ENCODE results near the gene COPE. TPM values are rescaled to one million over a fixed set of nuclear protein-coding genes. Genes with fewer than 3 reads are reported as not detected.

COPE gene
- total and polyA plus RNA-seq, 2 of the 8 experiments (the other 6 are each of a cell fraction or from before 2014, with no cell fraction given): 178 to 356 TPM

GRCh38 chr19:18861235-18861634 lies 58.0 kb downstream of the COPE start:
- Histone ChIP-seq H3K4me2 (ENCODE audit: insufficient read depth in 1 of 2, low read depth in 2 of 2, low read length in 2 of 2) (no peak overlapping the region), H3K27me3 (replicated peaks in 1 of 4; ENCODE audit: control insufficient read depth in 3 of 4, extremely low read depth in 1 of 4, insufficient read depth in 3 of 4, low read length in 3 of 4) (no peaks in the 10 kb centered on the region), H3K79me1 (ENCODE audit: low read depth, low read length) (no peaks in the 10 kb centered on the region), H3K23me2 (ENCODE audit: low read depth, low read length) (no peaks in the 10 kb centered on the region), H3K14ac (ENCODE audit: insufficient read length) (no peak overlapping the region), H3K56ac (replicated peaks; ENCODE audit: insufficient read length, low read depth, low read length) (no peak overlapping the region), H3K9me3 (ENCODE audit: insufficient read depth in 2 of 2, low read depth in 1 of 2, low read length in 1 of 2) (no peaks in the 10 kb centered on the region), H3K4me1 (replicated peaks in 1 of 4; ENCODE audit: control insufficient read depth in 3 of 4, insufficient read depth in 4 of 4, low read length in 3 of 4) (peaks cover 0 to 2% (median under 1%) of the 10 kb centered on the region in 4 experiments; a peak in 2 of 7 replicates), H4K20me1 (replicated peaks in 1 of 2; ENCODE audit: control insufficient read depth in 1 of 2, insufficient read depth in 2 of 2, low read length in 2 of 2) (peaks cover 10 to 29% of the 10 kb centered on the region in 2 experiments), H2AFZ (ENCODE audit: low read length) (no peak overlapping the region), H3K36me3 (ENCODE audit: control insufficient read depth in 2 of 4, insufficient read depth in 4 of 4, low read length in 3 of 4) (peaks cover 42 to 82% (median 69%) of the 10 kb centered on the region in 4 experiments), H2BK20ac (ENCODE audit: low read length) (no peak overlapping the region), H2BK15ac (ENCODE audit: low read length) (no peak overlapping the region), H2BK120ac (replicated peaks; ENCODE audit: low read depth, low read length) (no peak overlapping the region), H3K4ac (replicated peaks; ENCODE audit: insufficient read length, low read depth, low read length) (no peak overlapping the region), H3K27ac (ENCODE audit: low read depth, low read length) (no peak overlapping the region), H3K18ac (ENCODE audit: extremely low read depth, low read length) (no peak overlapping the region), H3K4me3 (ENCODE audit: extremely low read depth in 1 of 4, insufficient read depth in 2 of 4, low read depth in 3 of 4, low read length in 4 of 4) (no peak overlapping the region), H3K23ac (ENCODE audit: insufficient read length) (no peak overlapping the region), H2BK12ac (ENCODE audit: low read depth, low read length) (no peak overlapping the region), H3K9ac (replicated peaks in 1 of 4; ENCODE audit: extremely low read depth in 1 of 4, low read depth in 3 of 4, low read length in 3 of 4) (no peak overlapping the region), H4K5ac (ENCODE audit: insufficient read length, low read depth, low read length) (no peak overlapping the region), H4K8ac (ENCODE audit: extremely low read depth, insufficient read depth, low read length) (no peak overlapping the region), H4K91ac (replicated peaks; ENCODE audit: insufficient read length, low read length) (no peak overlapping the region), H3K79me2 (ENCODE audit: control insufficient read depth in 1 of 2, insufficient read depth in 2 of 2, low read length in 2 of 2) (no peaks in the 10 kb centered on the region), H2AK5ac (ENCODE audit: low read depth, low read length) (no peak overlapping the region), H2BK5ac (ENCODE audit: low read depth, low read length) (no peak overlapping the region)
- no peak for FAIRE-seq
- ChIA-PET CTCF (ENCODE audit: partially characterized antibody) (interaction anchor here (0.6 to 15.1 kb wide), 3 partner anchors 18 to 1443 kb away, joined by 3 to 247 read pairs (median 3); no protein-coding TSS in a partner anchor), POLR2A (ENCODE audit: partially characterized antibody) (interaction anchor here (0.6 kb wide), 1 partner anchor 81 kb away, joined by 3 read pairs; no protein-coding TSS in a partner anchor)
- no peak for DNase-seq (ENCODE audit: low read depth in 1 of 2, low spot score in 2 of 2)
- WGBS, 2 experiments (ENCODE audit: extremely low coverage in 1 of 2, insufficient coverage in 1 of 2, insufficient read length in 1 of 2, insufficient replicate concordance in 2 of 2, low coverage in 1 of 2, low lambda C conversion rate in 2 of 2, missing lambda C conversion rate in 1 of 2): 94% methylated on average over 9 of the region's 9 CpGs; no CpG with 5 or more reads in 1 of the 2 experiments
- TF ChIP-seq TAF1 (IDR thresholded peaks at IDR 0.05; ENCODE audit: low read depth, low read length): no peak
- TF ChIP-seq BACH1 (IDR thresholded peaks at IDR 0.05; ENCODE audit: low read length): no peak
- no peak for TF ChIP-seq BCL11A (IDR thresholded peaks at IDR 0.05; ENCODE audit: low read depth in 2 of 2, low read length in 2 of 2)
